Measurements from ENCODE around the gene USP7.
"Not testable (repeated sequence)": the region's sequence is repeated elsewhere in the genome, so short reads cannot be mapped to it uniquely, and the experiment has no call there.

USP7 gene

DNA sequence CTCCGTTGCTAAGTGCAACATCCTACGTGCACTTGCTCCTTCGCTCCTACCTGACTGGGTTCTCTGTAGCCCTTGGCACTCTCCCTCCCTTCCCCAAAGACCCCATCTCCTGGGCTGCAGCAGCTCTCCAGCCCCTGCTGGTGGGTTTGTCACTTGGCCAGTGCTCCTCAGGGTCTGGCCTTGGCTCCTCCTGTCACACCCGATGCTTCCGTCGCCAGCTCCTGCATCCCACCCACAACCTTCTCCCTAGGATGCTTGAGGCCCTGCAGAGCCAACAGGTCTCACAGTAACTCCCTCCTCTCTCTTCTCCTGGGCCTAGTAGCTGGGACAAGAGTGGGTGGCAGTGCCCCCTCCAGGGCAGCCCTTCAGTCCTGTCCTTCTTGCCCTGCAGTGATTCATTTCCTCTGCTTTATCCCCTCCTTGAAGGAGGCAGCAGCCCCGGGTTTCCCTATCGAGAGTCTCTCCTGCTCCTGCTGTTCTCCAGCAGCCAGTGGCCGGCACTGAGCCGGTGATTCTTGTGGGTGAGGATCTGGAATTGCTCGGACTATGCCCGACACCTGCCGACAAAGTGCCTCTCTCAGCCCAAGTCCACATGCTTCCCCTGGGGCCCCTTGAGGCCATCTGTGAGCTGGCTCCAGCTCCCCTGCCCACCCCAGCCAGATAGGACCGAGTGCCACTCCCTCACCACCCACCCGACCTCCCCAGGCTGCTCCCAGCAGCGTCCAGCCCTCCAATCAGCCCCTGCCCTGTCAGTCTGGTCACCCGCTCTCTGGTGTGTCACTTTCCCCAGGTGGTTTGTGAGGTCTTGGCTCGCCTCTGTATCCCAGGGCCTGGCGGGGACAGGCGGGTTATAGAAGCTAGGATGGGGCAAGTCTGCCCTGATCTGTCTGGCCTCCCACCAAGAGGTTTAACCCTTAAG, 77.8 kb downstream of the USP7 start:
- TF ChIP-seq, protein P1, sequence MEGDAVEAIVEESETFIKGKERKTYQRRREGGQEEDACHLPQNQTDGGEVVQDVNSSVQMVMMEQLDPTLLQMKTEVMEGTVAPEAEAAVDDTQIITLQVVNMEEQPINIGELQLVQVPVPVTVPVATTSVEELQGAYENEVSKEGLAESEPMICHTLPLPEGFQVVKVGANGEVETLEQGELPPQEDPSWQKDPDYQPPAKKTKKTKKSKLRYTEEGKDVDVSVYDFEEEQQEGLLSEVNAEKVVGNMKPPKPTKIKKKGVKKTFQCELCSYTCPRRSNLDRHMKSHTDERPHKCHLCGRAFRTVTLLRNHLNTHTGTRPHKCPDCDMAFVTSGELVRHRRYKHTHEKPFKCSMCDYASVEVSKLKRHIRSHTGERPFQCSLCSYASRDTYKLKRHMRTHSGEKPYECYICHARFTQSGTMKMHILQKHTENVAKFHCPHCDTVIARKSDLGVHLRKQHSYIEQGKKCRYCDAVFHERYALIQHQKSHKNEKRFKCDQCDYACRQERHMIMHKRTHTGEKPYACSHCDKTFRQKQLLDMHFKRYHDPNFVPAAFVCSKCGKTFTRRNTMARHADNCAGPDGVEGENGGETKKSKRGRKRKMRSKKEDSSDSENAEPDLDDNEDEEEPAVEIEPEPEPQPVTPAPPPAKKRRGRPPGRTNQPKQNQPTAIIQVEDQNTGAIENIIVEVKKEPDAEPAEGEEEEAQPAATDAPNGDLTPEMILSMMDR (IDR thresholded peaks at IDR 0.05; ENCODE audit: low read depth, low read length), result no peak; the same call in 1 of the 2 replicates
- no peak overlapping the region for H3K4me3 ChIP-seq (ENCODE audit: low read depth, low read length)

DNA sequence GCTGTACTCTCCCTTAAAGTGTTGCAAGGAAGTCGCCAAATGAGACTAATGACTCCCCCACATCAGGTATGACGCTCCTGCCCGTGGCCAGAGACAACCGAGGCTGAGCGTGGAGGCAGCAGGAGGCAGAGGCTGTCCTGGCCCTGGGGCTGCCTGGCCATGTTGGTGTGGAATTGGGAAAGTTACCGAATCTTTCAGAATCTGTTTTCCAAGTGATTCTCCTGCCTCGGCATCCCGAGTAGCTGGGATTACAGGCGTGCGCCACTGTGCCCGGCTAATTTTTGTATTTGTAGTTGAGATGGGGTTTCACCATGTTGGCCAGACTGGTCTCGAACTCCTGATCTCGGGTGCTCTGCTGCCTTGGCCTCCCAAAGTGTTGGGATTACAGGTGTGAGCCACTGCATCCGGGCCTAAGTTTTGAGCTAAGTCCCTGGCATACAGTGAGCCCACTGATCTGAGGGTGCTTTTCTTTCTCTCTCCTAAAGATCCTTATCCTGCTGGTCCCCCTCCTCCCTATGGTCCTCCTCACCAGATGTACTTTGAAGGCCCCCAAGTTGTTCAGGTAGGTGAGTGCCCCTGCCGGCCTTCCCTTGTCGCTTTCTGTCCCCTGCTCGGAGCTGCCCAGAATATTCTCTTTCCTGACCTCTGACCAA, 80.9 kb downstream of the USP7 start:
- TF ChIP-seq, protein P1 (IDR thresholded peaks at IDR 0.05; ENCODE audit: low read depth, low read length), result no peak
- H3K4me3 ChIP-seq (ENCODE audit: low read depth, low read length), result no peak overlapping the region

DNA sequence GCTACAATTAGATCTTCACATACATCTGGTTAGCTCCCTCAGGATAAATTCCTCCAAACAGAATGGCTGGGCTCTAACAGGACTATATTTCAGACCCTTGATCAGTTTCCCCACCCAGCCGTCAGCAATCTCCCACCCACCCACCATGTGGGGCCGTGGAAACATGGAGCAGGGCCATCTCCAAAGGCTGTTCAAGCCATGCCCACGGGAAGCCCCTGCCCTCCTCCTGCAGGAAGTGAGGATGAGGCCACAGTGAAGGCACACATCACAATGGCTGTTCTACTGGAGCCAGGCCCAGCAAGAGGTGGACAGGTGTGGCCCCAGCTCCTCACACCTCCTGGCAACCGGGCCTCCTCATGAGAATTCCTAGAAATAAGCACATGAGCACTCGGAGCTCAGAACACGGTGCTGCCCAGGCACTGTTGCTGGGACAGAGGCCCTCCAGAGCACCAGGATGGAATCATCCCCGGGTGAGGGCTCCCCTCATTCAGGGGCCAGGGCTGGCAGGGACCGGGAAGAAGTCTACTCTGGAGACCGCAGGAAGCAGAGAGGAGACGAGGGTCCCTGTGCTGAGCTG, 81.6 kb downstream of the USP7 start, which contains the start of gene LITAFD:
Gene LITAFD (plus strand): TSS at position 311 of the 577 bp plus-strand sequence. CDS start 2,005 bp downstream, outside the sequence.
- H3K4me3 ChIP-seq (ENCODE audit: low read depth, low read length), result no peak within 1 kb of the TSS
- TF ChIP-seq, protein P1 (IDR thresholded peaks at IDR 0.05; ENCODE audit: low read depth, low read length), result no peak

DNA sequence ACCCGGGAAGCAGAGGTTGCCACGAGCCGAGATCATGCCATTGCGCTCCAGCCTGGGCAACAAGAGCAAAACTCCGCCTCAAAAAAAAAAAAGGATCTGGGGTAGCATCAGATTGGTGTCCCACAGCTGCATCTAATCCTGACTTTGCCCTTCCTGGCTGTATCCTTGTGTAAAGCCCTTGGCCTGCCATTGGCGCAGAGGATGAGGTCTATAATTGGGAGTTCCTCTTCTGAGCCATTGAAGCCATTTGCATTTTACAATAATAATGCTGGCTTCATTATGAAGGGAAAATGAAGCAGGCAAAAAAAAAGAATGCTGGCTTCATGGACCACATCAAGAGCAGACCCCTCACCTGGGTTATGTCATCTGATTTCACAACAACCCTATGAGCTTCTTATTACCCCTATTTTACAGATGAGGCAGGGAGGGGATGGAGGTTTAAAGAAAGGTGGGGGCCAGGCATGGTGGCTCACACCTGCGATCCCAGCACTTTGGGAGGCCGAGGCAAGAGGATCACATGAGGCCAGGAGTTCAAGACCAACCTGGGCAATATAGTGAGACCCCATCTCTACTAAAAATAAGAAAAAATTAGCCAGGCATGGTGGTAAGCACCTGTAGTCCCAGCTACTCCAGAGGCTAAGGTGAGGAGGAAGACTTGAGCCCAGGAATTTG, 82.7 kb downstream of the USP7 start:
- TF ChIP-seq, protein P1 (IDR thresholded peaks at IDR 0.05; ENCODE audit: low read depth, low read length), result no peak
- no peak overlapping the region for H3K4me3 ChIP-seq (ENCODE audit: low read depth, low read length)

DNA sequence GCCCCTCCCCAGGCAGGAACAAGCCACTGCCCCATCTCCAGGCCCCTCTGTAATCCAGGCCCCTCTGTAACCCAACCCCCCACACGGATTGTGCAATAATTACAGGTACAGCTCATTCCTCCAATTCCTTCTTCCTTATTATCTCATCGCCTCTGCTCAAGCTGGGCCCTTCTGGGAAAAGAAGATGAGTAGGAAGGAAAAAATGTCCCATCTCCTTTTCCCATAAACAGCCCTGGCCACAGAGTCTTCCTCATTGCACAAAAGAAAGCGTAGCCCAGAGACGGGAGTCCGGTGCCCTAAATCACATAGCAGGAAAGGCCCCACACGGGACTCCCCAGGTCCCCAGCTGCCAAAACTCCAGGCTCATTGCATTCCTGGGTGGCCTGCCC, 85.2 kb downstream of the USP7 start:
- no peak overlapping the region for H3K4me3 ChIP-seq (ENCODE audit: low read depth, low read length)
- TF ChIP-seq, protein P1 (IDR thresholded peaks at IDR 0.05; ENCODE audit: low read depth, low read length), result no peak

DNA sequence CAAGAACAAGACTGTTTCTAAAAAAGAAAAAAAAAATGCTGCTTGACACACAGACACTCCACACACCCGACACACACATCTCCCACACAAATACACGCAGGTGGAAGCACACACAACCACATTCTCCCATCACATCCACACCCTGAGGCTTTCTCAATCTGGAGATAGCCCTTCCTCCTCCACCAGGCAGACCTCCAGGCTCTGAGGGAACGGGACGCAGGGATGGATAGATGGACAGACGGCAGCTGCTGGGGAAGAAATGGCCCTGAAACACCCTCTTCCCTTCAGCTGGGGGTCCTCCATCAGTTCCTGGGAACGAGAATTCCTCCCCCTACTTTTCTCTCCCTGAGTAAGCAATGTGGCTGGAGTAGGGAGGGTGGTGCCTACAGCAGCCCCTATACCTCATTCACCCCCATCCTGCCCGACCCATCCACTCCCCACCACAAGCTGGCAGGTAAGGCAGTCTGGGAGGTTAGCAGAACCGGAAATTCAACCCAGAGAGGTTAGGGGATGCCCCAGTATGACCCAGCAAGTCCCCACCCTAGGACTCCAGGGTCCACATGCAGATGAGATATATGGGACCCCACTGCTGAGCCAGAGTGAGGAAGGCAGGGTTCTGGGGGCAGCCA, 85.7 kb downstream of the USP7 start:
- TF ChIP-seq, protein P1 (IDR thresholded peaks at IDR 0.05; ENCODE audit: low read depth, low read length), result no peak
- no peak overlapping the region for H3K4me3 ChIP-seq (ENCODE audit: low read depth, low read length)

DNA sequence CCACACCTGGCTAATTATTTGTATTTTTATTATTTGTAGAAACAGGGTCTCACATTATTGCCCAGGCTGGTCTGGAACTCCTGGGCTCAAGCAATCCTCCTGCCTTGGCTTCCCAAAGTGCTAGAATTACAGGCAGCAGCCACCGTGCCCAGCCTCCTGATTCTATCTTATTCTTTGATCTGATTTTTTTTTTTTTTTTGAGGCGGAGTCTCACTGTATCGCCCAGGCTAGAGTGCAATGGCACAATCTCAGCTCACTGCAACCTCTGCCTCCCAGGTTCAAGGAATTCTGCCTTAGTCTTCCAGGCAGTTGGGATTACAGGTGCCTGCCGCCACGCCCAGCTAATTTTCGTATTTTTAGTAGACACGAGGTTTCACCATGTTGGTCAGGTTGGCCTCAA, 88.4 kb downstream of the USP7 start:
- not testable (repeated sequence) for H3K4me3 ChIP-seq (ENCODE audit: low read depth, low read length)
